Effector CD4-positive, alpha-beta T cell (primary cell): ENCODE data around the gene RASSF8.

Experiments
- DNase-seq: peaks from one replicate; pipeline ENCODE4 v3.0.0-alpha.2; 2020

Gene RASSF8

GRCh38 chr12:25993901-25994651 is 35.6 kb downstream of the RASSF8 start:
- DNase-seq = no peak

DNA sequence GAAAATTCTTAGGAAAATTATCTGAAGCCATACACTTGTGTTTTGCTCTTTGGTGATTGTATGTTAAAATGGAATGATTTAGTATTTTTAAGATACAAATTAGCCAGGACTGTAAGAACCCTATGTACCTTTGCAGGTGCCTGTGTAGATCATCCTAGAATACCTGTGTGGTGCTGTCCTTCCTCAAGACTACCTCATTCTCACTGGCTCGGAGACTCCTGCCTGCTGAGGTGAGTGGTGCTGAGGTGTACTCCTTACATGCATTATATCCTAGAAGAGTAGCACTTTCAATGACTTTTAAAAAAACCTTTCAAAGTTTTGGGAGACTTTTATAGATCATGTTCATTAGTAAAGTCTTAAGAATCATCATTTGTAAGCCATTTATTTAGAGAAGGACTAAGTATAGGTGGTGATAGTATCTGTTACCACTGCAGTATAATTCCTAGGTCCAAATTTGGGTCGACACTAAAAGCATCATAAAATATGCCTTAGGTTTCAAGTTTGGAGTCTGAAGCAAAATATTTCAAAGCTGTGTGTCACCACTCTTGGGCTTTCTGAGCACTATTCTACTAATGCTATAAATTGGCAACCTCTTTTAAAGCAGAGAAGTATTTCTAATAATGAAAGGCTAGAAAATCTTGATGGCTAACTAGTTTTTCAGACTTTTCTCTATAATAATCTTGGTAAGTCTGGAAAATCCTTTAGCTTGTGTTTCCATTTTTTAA is 36.6 kb downstream of the RASSF8 start:
- DNase-seq = no peak

GRCh38 chr12:25995906-25996305 is 37.4 kb downstream of the RASSF8 start:
- no peak for DNase-seq

GRCh38 chr12:25996677-25997076 is 38.2 kb downstream of the RASSF8 start:
- no peak for DNase-seq

- no peak for DNase-seq
Observed at GRCh38 chr12:25997201-25997963, 38.9 kb downstream of the RASSF8 start.

- DNase-seq = no peak
Observed at GRCh38 chr12:26000898-26001297, 42.4 kb downstream of the RASSF8 start.

DNA sequence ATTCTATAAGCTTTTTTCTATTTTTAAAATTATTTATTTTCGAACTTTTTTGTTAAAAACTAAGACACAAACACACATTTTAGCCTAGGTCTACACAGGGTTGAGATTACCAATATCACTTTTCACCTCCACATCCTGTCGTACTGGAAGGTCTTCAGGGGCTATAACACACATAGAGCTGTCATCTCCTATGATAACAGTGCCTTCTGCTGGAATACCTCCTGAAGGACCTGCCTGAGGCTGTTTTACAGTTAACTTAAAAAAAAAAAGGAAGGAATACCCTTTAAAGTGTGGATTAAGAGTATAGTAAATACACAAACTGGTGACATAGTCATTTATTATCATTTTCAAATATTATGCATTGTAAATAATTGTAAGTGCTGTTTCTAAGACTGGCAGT is 43.0 kb downstream of the RASSF8 start:
- DNase-seq = no peak

- DNase-seq = no peak
Observed at GRCh38 chr12:26003065-26003464, 44.6 kb downstream of the RASSF8 start.

DNA sequence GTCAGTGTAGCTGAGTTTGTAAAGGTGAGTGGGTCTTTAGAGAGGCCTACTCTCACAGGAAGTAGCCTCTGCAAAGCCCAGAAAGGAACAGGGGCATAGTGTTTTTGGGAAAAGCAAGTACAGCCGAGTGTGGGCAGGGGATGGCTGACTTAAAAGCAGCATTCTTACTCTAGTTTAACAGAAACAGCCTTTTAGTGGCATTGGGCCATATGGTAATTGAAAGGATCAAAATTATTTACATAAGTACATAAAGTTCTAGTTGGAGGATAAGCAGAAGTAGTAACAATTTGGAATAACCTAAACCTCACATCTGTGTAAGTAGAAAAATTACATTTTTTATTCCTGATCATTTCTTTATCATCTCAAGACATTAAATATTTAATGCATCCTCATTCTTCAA is 49.1 kb downstream of the RASSF8 start:
- DNase-seq = no peak

- no peak for DNase-seq
Observed at GRCh38 chr12:26009593-26009992, 51.1 kb downstream of the RASSF8 start.

GRCh38 chr12:26010293-26010821 is 51.9 kb downstream of the RASSF8 start:
- no peak for DNase-seq

- DNase-seq = no peak
Observed at GRCh38 chr12:26011099-26011498, 52.6 kb downstream of the RASSF8 start.

GRCh38 chr12:26014085-26014484 is 55.6 kb downstream of the RASSF8 start:
- DNase-seq = no peak

- DNase-seq = no peak
Observed at GRCh38 chr12:26016516-26016915, 58.0 kb downstream of the RASSF8 start.

DNA sequence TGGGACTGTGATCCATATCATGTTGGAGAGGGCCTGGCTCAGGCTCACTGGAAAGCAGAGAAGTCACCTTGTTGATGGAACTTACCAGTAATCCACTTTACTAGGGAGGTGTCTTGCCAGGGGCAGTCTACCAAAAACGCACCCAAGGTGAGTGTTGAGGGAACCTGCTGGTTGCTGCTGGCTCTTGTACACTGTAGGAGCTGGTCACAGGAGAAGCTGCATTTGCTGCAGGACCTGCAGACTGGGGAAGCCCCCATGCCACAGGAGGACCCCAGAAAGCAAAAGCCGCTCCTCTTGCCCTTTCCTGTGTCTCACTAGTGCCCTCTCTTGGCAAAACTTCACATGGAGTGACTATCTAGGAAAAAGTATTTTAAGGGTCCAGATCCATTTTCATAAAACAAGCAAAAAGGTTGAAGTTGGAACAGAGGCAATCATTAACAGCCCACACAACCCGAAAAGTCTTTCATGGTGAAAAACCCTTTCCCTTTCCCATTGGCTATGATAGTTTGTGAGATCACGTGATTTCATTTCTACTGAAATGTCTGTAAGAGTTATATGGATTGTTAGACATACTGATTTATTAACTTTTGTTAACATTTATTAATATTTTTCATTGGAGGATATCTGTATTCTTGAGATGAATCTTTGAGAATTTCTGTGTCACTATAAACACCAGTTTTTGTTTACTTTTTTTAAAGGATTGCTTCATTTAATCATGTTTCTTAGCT is 59.2 kb downstream of the RASSF8 start:
- no peak for DNase-seq

DNA sequence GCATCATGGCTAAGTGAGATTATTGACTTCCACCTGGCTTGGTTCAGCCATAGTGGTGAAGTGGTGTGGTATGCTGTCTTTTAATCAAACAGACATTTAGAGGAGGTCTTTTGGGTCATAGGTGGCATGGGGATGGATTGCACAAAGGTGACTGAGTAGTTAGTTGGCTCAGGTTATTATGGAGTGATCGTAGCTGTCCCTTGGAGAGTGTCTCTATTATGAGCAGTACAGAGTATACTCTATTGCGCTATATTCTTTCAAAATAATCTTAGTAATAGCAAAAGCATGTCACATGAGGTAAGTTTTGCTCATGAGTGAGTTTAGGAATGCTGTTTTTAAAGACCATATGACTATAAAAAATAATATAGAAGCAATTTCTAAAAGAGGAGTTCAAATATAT is 60.4 kb downstream of the RASSF8 start:
- no peak for DNase-seq

DNA sequence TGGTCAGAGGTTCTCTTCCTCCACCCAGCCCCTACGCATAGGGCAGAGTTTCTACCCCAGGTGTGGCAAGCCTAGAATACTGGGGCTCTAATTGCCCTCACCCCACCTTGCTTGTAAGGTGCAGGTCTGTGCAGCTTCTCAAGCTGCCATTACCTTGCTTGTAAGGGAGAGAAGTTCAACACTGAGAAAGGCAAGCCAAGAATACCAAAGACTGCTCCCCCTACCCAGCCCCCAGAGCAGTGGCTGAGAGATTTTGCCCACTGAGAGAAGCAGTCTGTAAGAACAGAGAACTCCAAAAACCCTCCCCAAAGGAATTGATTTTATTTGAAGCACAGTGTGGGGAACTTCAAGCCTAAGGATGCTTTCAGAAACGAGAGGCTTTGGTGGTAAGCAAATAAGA is 63.1 kb downstream of the RASSF8 start:
- DNase-seq = no peak

- no peak for DNase-seq
Observed at GRCh38 chr12:26022043-26022442, 63.6 kb downstream of the RASSF8 start.

GRCh38 chr12:26026713-26027112 is 68.2 kb downstream of the RASSF8 start:
- no peak for DNase-seq

- no peak for DNase-seq
Observed at GRCh38 chr12:26027401-26027800, 68.9 kb downstream of the RASSF8 start.

DNA sequence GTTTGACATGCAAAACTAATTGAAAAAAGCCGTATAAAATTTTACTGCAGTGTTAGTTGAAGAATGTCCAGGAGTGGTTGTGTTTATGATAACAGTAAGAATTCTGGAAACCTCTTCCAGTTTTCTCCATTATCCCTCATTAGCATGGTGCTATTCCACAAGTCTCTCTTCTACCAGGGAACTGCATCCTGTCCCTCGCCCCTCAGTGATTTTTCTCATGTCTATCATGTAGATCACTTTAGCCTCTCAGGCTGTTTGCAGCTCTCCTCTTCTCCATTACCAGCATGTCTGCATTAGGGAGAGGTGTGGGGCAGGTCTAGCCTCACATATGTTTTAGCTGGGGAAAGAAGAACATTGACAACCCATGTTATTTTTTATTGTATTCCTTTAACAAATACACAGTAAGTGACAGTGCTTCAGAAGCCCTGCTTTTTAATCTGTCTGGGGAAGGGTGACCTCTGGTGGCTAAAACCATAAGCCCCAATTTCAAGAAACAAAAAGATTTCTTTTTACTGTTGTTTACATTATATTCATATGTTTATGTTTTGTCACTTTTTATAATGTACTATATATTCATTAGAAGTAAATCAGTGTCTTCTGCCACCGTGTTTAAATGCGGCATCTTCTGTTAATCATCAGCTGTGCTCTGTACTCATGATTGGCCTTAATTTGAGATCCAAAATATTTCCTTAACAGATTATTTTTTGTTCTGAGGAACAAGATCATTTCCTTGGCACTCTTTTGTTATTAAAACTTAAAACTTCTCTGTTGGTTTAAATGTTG is 70.7 kb downstream of the RASSF8 start:
- no peak for DNase-seq

DNA sequence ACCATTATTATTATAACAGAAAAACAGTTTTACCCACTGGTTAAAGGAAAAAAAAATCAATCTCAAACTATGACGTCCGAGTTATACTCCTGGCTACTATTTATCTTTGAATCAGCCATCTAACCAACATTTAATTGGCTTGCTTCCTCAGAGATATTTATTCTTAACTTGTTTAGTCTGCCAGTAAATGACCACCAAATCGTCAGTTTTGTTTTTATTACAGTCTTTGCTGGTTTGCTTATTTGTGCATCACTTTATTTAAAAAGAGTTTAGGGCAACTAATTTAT is 71.2 kb downstream of the RASSF8 start:
- no peak for DNase-seq
